Activated CD4-positive, alpha-beta T cell treated with anti-CD3 and anti-CD28 coated beads, Interleukin-2, amount 10 ng/mL, durations not matched to agents 7 days and 5 days (primary cell): ENCODE data around the gene TSC1. TPM values are rescaled to one million over a fixed set of nuclear protein-coding genes. Genes with fewer than 3 reads are reported as not detected.

Experiments used
- microRNA-seq: library from miRNA; unstranded; fragments of <30 nt; microRNA quantifications from one replicate; pipeline ENCODE4 v1.2.0, GENCODE V29; 2021; ENCODE audit warnings: borderline microRNAs expressed, borderline replicate concordance
- total RNA-seq, 2 experiments: library from RNA; stranded (reverse); gene quantifications; one replicate each; pipeline ENCODE4 v1.2.3, GENCODE V29; 2021

TSC1 gene
- total RNA-seq, 2 experiments from 2014 or later = 36.8 to 37.6 TPM

Small RNA genes lying within 50 kb of the gene (microRNA-seq; reads per million reads assigned to microRNA genes)
- 0.84 reads per million for gene MIR548AW

Other genes starting within 250 kb of the TSC1 start
- not detected for gene AK8, start 66.3 kb downstream of the TSC1 start, total RNA-seq
- gene SPACA9, start 65.7 kb downstream of the TSC1 start, total RNA-seq = 1 to 10 TPM; 3.0 to 3.5 TPM
- not detected for gene GFI1B, start 34.1 kb upstream of the TSC1 start, total RNA-seq
- 10 to 100 TPM; 75.1 to 87.9 TPM for gene GTF3C5, start 86.4 kb upstream of the TSC1 start, total RNA-seq
- gene CEL, start 117.4 kb upstream of the TSC1 start, total RNA-seq = 1 to 10 TPM; 2.8 to 3.5 TPM
- gene RALGDS, start 176.6 kb upstream of the TSC1 start, total RNA-seq = 10 to 100 TPM; 79.1 to 92.3 TPM
- gene GBGT1, start 219.3 kb upstream of the TSC1 start, total RNA-seq = 1 to 10 TPM; 2.4 to 2.7 TPM